Lower leg skin (tissue), 3 donors: ENCODE data around the gene UBAC2.

Source experiments
- CTCF ChIP-seq, 3 donors: fragments of 450-650 bp; IDR thresholded peaks; one replicate each; pipeline ENCODE4 v1.5.1; 2016; ENCODE audit warnings: antibody characterized with exemption in 3 of 3, mild to moderate bottlenecking in 3 of 3, moderate library complexity in 2 of 3
- POLR2A ChIP-seq, 2 donors: fragments of 450-650 bp; IDR thresholded peaks; one replicate each; pipeline ENCODE4 v1.6.1; 2016 to 2017; ENCODE audit warnings: antibody characterized with exemption in 2 of 2, mild to moderate bottlenecking in 1 of 2, moderate library complexity in 1 of 2

GRCh38 chr13:99174533-99175100 lies 26.0 kb upstream of the UBAC2 start:
- TF ChIP-seq CTCF (IDR thresholded peaks at IDR 0.05) (no peak), POLR2A (IDR thresholded peaks at IDR 0.05) (no peak)
